Measurements from ENCODE around the gene ZNF766.
A peak's percentile ranks its signal among the peaks of the same experiment; 100 is the strongest.
"Not testable (repeated sequence)": the region's sequence is repeated elsewhere in the genome, so short reads cannot be mapped to it uniquely, and the experiment has no call there.

ZNF766 gene

GRCh38 chr19:52269338-52270261 lies at the start of gene ZNF766:
ZNF766 (plus strand) TSS chr19:52269587; CDS start chr19:52269614, 27 bp downstream.
- peak; percentile 94 for DNase-seq (ENCODE audit: low spot score)

GRCh38 chr19:52219611-52220010 lies 49.8 kb upstream of the ZNF766 start:
- no peak for DNase-seq (ENCODE audit: low spot score)

GRCh38 chr19:52221031-52221430 lies 48.4 kb upstream of the ZNF766 start:
- no peak for DNase-seq (ENCODE audit: low spot score)

GRCh38 chr19:52221831-52222375 lies 47.5 kb upstream of the ZNF766 start:
- no peak for DNase-seq (ENCODE audit: low spot score)

GRCh38 chr19:52224211-52224610 lies 45.2 kb upstream of the ZNF766 start:
- DNase-seq (ENCODE audit: low spot score) = no peak

- DNase-seq (ENCODE audit: low spot score) = no peak
Measured at GRCh38 chr19:52226652-52227051, 42.7 kb upstream of the ZNF766 start.

- no peak for DNase-seq (ENCODE audit: low spot score)
Measured at GRCh38 chr19:52227196-52227940, 42.0 kb upstream of the ZNF766 start.

- no peak for DNase-seq (ENCODE audit: low spot score)
Measured at GRCh38 chr19:52227980-52228379, 41.4 kb upstream of the ZNF766 start.

GRCh38 chr19:52229524-52229923 lies 39.9 kb upstream of the ZNF766 start:
- no peak for DNase-seq (ENCODE audit: low spot score)

GRCh38 chr19:52230685-52231084 lies 38.7 kb upstream of the ZNF766 start:
- DNase-seq (ENCODE audit: low spot score) = no peak

GRCh38 chr19:52231154-52231910 lies 38.1 kb upstream of the ZNF766 start:
- no peak for DNase-seq (ENCODE audit: low spot score)

GRCh38 chr19:52234406-52234805 lies 35.0 kb upstream of the ZNF766 start:
- no peak for DNase-seq (ENCODE audit: low spot score)

- no peak for DNase-seq (ENCODE audit: low spot score)
Measured at GRCh38 chr19:52237197-52237596, 32.2 kb upstream of the ZNF766 start.

GRCh38 chr19:52237771-52238400 lies 31.5 kb upstream of the ZNF766 start:
- peak; percentile 63 for DNase-seq (ENCODE audit: low spot score)

GRCh38 chr19:52244021-52244420 lies 25.4 kb upstream of the ZNF766 start:
- no peak for DNase-seq (ENCODE audit: low spot score)

- DNase-seq (ENCODE audit: low spot score) = peak; percentile 46
Measured at GRCh38 chr19:52248241-52248640, 21.1 kb upstream of the ZNF766 start.

- no peak for DNase-seq (ENCODE audit: low spot score)
Measured at GRCh38 chr19:52258426-52258825, 11.0 kb upstream of the ZNF766 start.

- not testable (repeated sequence) for DNase-seq (ENCODE audit: low spot score)
Measured at GRCh38 chr19:52265556-52265955, 3.8 kb upstream of the ZNF766 start.

- no peak for DNase-seq (ENCODE audit: low spot score)
Measured at GRCh38 chr19:52270266-52270885, 989 bp downstream of the ZNF766 start.

- DNase-seq (ENCODE audit: low spot score) = no peak
Measured at GRCh38 chr19:52273301-52273700, 3.9 kb downstream of the ZNF766 start.

- DNase-seq (ENCODE audit: low spot score) = no peak
Measured at GRCh38 chr19:52274191-52274590, 4.8 kb downstream of the ZNF766 start.

All from CD4-positive, alpha-beta T cell treated with Interleukin-6 at 100 ng/mL for 8 hours (primary cell).